Right renal pelvis (tissue), 4 donors: ENCODE results near the gene MED9. TPM values are rescaled to one million over a fixed set of nuclear protein-coding genes. Genes with fewer than 3 reads are reported as not detected.
"Not testable (repeated sequence)": the region's sequence is repeated elsewhere in the genome, so short reads cannot be mapped to it uniquely, and the experiment has no call there.

Source experiments
- DNase-seq, 4 donors: peaks; one replicate each; pipeline ENCODE4 v3.0.0-alpha.2; 2013; ENCODE audit warnings: low read depth in 4 of 4, low spot score in 3 of 4, missing footprints in 1 of 4
- polyA plus RNA-seq, 4 donors: library from polyadenylated mRNA; unstranded; fragments of 120-200 nt; gene quantifications; one replicate each; pipeline ENCODE4 v1.2.1, GENCODE V29; 2013; ENCODE audit not compliant: insufficient read length in 4 of 4

Gene MED9
- 10 to 100 TPM; 20.9 to 23.3 (median 22.6) TPM for polyA plus RNA-seq

- DNase-seq = peak; percentile 83 to 88 (median 87)
Observed at GRCh38 chr17:17476865-17477467, at the start of gene MED9. TSS of gene MED9 (plus strand) at chr17:17477000. CDS start at chr17:17477042, 42 bp downstream.

GRCh38 chr17:17429222-17429621 is 47.6 kb upstream of the MED9 start:
- DNase-seq = no peak

- not testable (repeated sequence) for DNase-seq
Observed at GRCh38 chr17:17430924-17431323, 45.9 kb upstream of the MED9 start.

- no peak for DNase-seq
Observed at GRCh38 chr17:17431605-17432004, 45.2 kb upstream of the MED9 start.

- DNase-seq = no peak
Observed at GRCh38 chr17:17433000-17433703, 43.6 kb upstream of the MED9 start.

- DNase-seq = no peak
Observed at GRCh38 chr17:17434477-17434876, 42.3 kb upstream of the MED9 start.

- DNase-seq = no peak
Observed at GRCh38 chr17:17435323-17435722, 41.5 kb upstream of the MED9 start.

- DNase-seq = no peak
Observed at GRCh38 chr17:17437461-17437860, 39.3 kb upstream of the MED9 start.

GRCh38 chr17:17437893-17438292 is 38.9 kb upstream of the MED9 start:
- no peak for DNase-seq

DNA sequence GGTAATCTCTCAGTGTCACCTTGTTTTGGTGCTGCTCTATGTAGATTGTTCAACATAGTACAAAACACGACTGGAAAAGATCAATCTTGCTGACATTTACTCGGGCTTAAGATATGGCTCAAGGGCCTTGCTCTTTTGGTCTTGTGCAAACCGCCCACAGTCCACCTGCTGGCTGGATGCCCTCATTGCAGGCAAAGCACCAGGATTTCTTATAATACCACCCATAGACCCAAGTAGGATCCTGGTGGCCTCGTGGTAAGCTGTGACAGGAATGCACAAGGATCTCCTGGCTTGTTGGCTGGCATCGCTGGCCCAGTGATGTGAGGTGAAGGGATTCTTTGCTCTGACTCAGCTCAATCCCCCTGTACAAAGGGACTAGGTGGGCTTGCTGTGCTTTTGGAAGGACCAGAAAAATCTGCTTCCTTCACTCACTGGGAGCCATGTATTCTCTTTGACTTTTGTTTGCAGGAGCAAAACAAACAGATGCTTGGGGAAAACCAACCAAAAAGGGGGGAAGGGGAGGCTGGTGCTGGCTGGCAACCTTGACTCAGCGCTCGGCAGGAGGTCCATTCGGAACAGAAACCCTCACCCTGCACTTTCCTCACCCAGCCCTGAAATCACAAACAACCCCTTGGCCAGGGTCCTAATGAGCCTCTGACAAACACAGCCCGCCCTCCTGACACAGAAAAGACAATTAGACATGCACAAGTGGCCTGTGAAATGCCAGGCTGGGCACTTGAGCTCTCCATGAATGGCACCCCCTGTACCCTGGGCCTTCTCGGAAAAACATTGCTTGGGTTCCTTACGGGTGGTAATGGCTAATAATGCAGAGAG is 36.6 kb upstream of the MED9 start:
- DNase-seq = peak in 2 of 4 donors; percentile 18 to 31

GRCh38 chr17:17440938-17441675 is 35.7 kb upstream of the MED9 start:
- no peak for DNase-seq

- DNase-seq = no peak
Observed at GRCh38 chr17:17443173-17443572, 33.6 kb upstream of the MED9 start.

DNA sequence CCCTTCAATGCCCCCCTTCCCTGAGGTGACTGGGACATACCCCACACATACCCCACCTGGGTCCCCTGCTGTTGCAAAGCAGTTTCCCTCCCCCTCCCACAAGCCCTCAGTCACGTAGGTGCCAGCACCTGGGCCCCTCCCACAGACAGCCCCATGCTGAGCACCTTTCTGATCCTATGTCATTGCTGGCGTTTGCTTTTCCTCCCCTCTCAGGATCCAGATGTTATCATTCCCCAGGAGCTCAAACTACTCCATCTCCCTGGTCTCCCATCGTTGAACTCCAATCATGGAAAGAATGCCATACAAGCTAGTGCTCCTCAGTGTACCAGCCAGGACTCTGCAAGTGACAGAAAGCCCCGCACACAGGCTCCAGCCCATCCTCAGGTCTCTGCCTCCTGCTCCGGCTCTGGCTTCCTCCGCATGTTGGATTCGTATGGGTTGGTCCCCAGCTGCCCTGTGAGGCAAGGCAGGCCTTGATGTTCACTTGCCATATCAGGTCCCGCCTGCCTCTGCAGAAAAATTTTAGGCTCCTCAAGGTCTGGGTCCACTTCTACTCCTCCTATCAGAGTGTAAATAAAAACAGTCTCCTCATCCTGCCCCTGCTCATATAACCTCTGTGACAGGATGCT is 31.4 kb upstream of the MED9 start:
- DNase-seq = no peak

- peak; percentile 10 to 55 (median 32) for DNase-seq
Observed at GRCh38 chr17:17445925-17446665, 30.7 kb upstream of the MED9 start.

- no peak for DNase-seq
Observed at GRCh38 chr17:17446666-17447155, 30.1 kb upstream of the MED9 start.

DNA sequence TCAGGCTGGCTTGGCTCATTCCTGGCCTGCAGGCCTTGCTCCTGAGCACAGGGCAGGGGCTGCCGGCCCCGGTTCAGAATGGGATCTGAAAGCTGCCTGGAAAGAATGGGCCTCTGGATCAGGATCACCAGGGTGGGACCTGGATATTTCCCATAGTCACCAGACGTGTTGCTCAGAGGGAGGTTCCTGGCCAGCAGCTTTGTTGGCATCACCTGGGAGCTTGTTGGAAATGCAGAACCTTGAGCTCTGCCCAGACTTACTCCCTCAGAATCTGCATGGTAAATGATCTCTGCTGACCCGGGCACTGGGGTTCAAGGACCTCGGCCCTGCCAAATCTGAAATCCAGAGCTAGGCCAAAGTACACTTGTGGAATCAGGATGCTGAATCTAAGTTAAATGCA is 29.5 kb upstream of the MED9 start:
- DNase-seq = no peak

GRCh38 chr17:17448076-17448475 is 28.7 kb upstream of the MED9 start:
- DNase-seq = no peak

DNA sequence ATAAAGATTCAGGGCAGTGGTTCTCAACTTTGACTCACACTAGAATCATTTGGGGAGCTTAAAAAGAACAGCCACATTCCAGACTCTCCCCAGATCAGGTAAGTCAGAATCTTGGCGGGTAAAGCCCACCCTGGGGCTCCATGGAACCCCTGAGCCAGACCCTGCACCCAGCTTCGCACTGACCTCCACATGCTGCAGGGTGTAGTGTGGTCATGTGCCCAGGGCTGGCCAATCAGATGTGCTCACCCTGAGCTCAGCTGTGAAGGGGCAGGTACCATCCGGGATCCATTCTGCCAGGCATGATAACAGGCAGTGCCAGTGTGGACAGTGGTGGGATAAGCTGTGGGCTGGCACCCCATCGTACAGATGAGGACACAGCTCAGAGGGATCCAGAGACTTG is 28.1 kb upstream of the MED9 start:
- no peak for DNase-seq

GRCh38 chr17:17453088-17453487 is 23.7 kb upstream of the MED9 start:
- no peak for DNase-seq
